22Rv1 (cell line): ENCODE data around the gene COMT.

Experiments used
- CTCF ChIP-seq: fragments of 450-650 bp; IDR thresholded peaks from 2 replicates; pipeline ENCODE4 v1.5.1; 2017; ENCODE audit warnings: mild to moderate bottlenecking
- ZFX ChIP-seq: fragments of 450-650 bp; IDR thresholded peaks from 2 replicates; pipeline ENCODE4 v1.6.1; 2017; ENCODE audit warnings: antibody characterized with exemption, borderline replicate concordance

- no peak for TF ChIP-seq CTCF
- no peak for TF ChIP-seq ZFX
Observed at GRCh38 chr22:19961201-19961580, 19.6 kb downstream of the COMT start.
